Measurements from ENCODE around the gene HSD17B8. TPM values are rescaled to one million over a fixed set of nuclear protein-coding genes. Genes with fewer than 3 reads are reported as not detected.

HSD17B8 gene
- total and polyA plus RNA-seq, 10 of the 15 experiments (the other 5 are each of a cell fraction or from before 2014, with no cell fraction given): 3.1 to 54.3 (median 26.5) TPM

GRCh38 chr6:33208091-33208967, 3.9 kb downstream of the HSD17B8 start, which contains the start of gene RING1 (continued):
- TF ChIP-seq, protein P1, sequence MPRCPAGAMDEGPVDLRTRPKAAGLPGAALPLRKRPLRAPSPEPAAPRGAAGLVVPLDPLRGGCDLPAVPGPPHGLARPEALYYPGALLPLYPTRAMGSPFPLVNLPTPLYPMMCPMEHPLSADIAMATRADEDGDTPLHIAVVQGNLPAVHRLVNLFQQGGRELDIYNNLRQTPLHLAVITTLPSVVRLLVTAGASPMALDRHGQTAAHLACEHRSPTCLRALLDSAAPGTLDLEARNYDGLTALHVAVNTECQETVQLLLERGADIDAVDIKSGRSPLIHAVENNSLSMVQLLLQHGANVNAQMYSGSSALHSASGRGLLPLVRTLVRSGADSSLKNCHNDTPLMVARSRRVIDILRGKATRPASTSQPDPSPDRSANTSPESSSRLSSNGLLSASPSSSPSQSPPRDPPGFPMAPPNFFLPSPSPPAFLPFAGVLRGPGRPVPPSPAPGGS (IDR thresholded peaks at IDR 0.05; ENCODE audit: borderline replicate concordance, insufficient read depth, low read depth, low read length, poor library complexity, severe bottlenecking): peak; percentile 17
- TF ChIP-seq TCF3 (IDR thresholded peaks at IDR 0.05; ENCODE audit: borderline replicate concordance, insufficient read depth, low read depth, low read length): peak; percentile 64; the same call in 1 of the 2 replicates

DNA sequence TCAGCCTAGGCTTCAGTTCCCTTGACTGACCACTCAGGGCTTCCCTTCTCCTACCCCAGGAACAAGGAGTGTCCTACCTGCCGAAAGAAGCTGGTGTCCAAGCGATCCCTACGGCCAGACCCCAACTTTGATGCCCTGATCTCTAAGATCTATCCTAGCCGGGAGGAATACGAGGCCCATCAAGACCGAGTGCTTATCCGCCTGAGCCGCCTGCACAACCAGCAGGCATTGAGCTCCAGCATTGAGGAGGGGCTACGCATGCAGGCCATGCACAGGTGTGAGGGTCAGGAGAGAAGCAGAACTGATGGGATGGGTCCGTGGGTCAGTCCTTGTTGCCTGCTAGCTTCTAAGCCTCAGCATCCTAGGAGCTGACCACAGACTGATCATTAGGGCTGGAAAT, 5.4 kb downstream of the HSD17B8 start:
- CTCF ChIA-PET: interaction anchor here (2.0 to 2.9 kb wide), 3 partner anchors 13 to 39 kb away, joined by 6 to 23 read pairs (median 10); no protein-coding TSS in a partner anchor
- DNase-seq (ENCODE audit: low read depth, low spot score): no peak
- no peak for FAIRE-seq
- H3K9me3 ChIP-seq (replicated peaks; ENCODE audit: control insufficient read depth, insufficient read depth, low read length): no peaks in the 10 kb centered on the region
- RAD21 ChIA-PET (ENCODE audit: unreplicated experiment): no interaction called here
- peaks cover 23% of the 10 kb centered on the region for H3K4me1 ChIP-seq (ENCODE audit: control insufficient read depth, insufficient read depth, low read length)
- no peak overlapping the region for H3K4me3 ChIP-seq
- TF ChIP-seq POLR2A (IDR thresholded peaks at IDR 0.05; ENCODE audit: low read depth, low read length): peak; percentile 31; the same call in 1 of the 2 replicates
- no peak for TF ChIP-seq NRF1 (conservative IDR thresholded peaks at IDR 0.05; ENCODE audit: low read depth, low read length)
- TF ChIP-seq ETV6 (conservative IDR thresholded peaks at IDR 0.05 in 1 of 2, IDR thresholded peaks at IDR 0.05 in 1 of 2; ENCODE audit: borderline replicate concordance in 1 of 2, low read depth in 1 of 2): no peak
- no peak for TF ChIP-seq LARP7 (IDR thresholded peaks at IDR 0.05)
- no peak for TF ChIP-seq HCFC1 (IDR thresholded peaks at IDR 0.05; ENCODE audit: low read length)
- WGBS (ENCODE audit: insufficient coverage, insufficient replicate concordance, low lambda C conversion rate, missing lambda C conversion rate): 94% methylated on average over 10 of the region's 10 CpGs
- POLR2A ChIA-PET: interaction anchor here (1.4 to 2.3 kb wide), 3 partner anchors 10 to 96 kb away, joined by 3 to 12 read pairs (median 6); no protein-coding TSS in a partner anchor
- peaks cover 2 to 3% of the 10 kb centered on the region in 2 experiments; a peak in 3 of 4 replicates for H3K27me3 ChIP-seq (replicated peaks in 1 of 2; ENCODE audit: control insufficient read depth in 2 of 2, insufficient read depth in 2 of 2, low read length in 1 of 2)
- H3K4me2 ChIP-seq (ENCODE audit: control insufficient read depth, insufficient read depth): no peak overlapping the region
- H3K36me3 ChIP-seq (ENCODE audit: control insufficient read depth in 2 of 2, insufficient read depth in 2 of 2, low read length in 1 of 2): peaks cover 0 to 5% of the 10 kb centered on the region in 2 experiments; a peak in 2 of 4 replicates
- no peak for ATAC-seq
- no peaks in the 10 kb centered on the region; the same call in 1 of the 2 replicates for H4K20me1 ChIP-seq (ENCODE audit: control insufficient read depth, insufficient read depth)
- H3K9ac ChIP-seq (ENCODE audit: control insufficient read depth, insufficient read depth, low read length): no peak overlapping the region
- SMC1A ChIA-PET (ENCODE audit: uncharacterized antibody, unreplicated experiment): interaction anchor here (0.5 to 2.2 kb wide), 3 partner anchors 39 to 108 kb away, joined by 4 to 7 read pairs (median 6); partner anchors contain the start of genes RPS18 and VPS52
- intact Hi-C loops (cut with micrococcal nuclease; ENCODE audit: unreplicated experiment) (loop anchor here (10.0 kb wide), 1 partner anchor 365 kb away; no protein-coding TSS in a partner anchor), in situ Hi-C loops (cut with MboI) (no loop called here)
- no TSS peak for BruUV-seq (replicated peaks)
- no peak overlapping the region for H3K27ac ChIP-seq (ENCODE audit: control insufficient read depth, insufficient read depth)
- H2AFZ ChIP-seq (ENCODE audit: control insufficient read depth, low read depth, low read length): no peak overlapping the region
- H3K79me2 ChIP-seq (ENCODE audit: control insufficient read depth, insufficient read depth, low read length): peaks cover 3% of the 10 kb centered on the region
